Measurements from ENCODE around the gene TNFRSF6B. TPM values are rescaled to one million over a fixed set of nuclear protein-coding genes. Genes with fewer than 3 reads are reported as not detected.
"Not testable (repeated sequence)": the region's sequence is repeated elsewhere in the genome, so short reads cannot be mapped to it uniquely, and the experiment has no call there.

TNFRSF6B gene
- total RNA-seq, 1 donor from 2014 or later: 119 TPM

DNA sequence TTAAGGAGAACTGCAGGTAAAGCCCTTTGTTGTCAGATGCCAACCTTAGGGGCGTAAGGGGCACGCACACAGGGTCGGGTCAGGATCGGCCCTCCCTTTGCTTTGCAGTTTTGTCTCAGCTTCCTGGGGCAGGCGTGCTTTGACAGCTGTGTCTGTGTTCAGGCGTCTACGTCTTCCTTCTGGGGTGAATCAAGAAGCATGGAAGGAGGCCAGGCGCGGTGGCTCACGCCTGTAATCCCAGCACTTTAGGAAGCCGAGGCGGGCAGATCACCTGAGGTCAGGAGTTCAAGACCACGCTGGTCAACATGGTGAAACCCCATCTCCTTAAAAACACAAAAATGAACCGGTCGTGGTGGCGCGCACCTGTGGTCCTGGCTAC lies 12.7 kb downstream of the TNFRSF6B start:
- peaks cover 28 to 49% of the 10 kb centered on the region in 2 donors for H3K36me3 ChIP-seq
- TF ChIP-seq, protein P1, sequence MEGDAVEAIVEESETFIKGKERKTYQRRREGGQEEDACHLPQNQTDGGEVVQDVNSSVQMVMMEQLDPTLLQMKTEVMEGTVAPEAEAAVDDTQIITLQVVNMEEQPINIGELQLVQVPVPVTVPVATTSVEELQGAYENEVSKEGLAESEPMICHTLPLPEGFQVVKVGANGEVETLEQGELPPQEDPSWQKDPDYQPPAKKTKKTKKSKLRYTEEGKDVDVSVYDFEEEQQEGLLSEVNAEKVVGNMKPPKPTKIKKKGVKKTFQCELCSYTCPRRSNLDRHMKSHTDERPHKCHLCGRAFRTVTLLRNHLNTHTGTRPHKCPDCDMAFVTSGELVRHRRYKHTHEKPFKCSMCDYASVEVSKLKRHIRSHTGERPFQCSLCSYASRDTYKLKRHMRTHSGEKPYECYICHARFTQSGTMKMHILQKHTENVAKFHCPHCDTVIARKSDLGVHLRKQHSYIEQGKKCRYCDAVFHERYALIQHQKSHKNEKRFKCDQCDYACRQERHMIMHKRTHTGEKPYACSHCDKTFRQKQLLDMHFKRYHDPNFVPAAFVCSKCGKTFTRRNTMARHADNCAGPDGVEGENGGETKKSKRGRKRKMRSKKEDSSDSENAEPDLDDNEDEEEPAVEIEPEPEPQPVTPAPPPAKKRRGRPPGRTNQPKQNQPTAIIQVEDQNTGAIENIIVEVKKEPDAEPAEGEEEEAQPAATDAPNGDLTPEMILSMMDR (IDR thresholded peaks at IDR 0.05): no peak
- no peaks in the 10 kb centered on the region for H3K27me3 ChIP-seq
- no peaks in the 10 kb centered on the region for H3K9me3 ChIP-seq
- no peak for DNase-seq (ENCODE audit: low spot score in 2 of 2)
- intact Hi-C loops (cut with DNase I): loop anchor here (2.0 kb wide), 1 partner anchor 30 kb away; the partner anchor contains the start of gene SLC2A4RG
- peaks cover 6 to 14% of the 10 kb centered on the region in 2 donors for H3K4me1 ChIP-seq
- H3K27ac ChIP-seq: no peak overlapping the region
- H3K4me3 ChIP-seq: peak overlapping the region in 1 of 2 donors; percentile 80

DNA sequence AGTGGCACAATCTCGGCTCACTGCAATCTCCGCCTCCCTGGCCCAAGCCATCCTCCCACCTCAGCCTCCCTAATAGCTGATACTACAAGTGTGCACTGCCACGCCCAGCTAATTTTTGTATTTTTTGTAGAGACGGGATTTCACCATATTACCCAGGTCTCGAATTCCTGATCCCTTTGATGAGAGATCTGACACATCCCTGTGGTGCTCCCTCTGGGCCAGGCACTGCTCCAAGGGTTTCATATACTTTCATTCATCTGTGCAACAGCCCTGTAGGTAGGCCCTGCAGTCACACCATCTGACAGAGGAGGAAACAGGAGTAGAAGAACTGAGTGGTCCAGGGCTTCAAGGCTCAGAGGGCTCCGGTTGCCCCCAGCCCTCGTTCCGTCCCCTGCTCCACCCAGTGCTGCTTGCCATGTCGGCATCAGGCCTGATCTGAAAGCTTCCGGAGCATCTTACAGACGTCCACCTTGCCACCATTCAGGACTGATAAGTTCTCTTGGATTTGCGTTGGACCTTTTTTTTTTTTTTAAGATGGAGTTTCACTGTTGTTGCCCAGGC lies 14.7 kb downstream of the TNFRSF6B start:
- H3K27ac ChIP-seq: no peak overlapping the region
- H3K4me1 ChIP-seq: peaks cover 6 to 14% of the 10 kb centered on the region in 2 donors
- H3K9me3 ChIP-seq: peaks cover 0 to 12% of the 10 kb centered on the region in 2 donors
- H3K27me3 ChIP-seq: no peaks in the 10 kb centered on the region
- peaks cover 20 to 47% of the 10 kb centered on the region in 2 donors for H3K36me3 ChIP-seq
- peak in 1 of 2 donors; percentile 50 for DNase-seq (ENCODE audit: low spot score in 2 of 2)
- TF ChIP-seq, protein P1 (IDR thresholded peaks at IDR 0.05): no peak
- H3K4me3 ChIP-seq: no peak overlapping the region
- intact Hi-C loops (cut with DNase I): no loop called here

DNA sequence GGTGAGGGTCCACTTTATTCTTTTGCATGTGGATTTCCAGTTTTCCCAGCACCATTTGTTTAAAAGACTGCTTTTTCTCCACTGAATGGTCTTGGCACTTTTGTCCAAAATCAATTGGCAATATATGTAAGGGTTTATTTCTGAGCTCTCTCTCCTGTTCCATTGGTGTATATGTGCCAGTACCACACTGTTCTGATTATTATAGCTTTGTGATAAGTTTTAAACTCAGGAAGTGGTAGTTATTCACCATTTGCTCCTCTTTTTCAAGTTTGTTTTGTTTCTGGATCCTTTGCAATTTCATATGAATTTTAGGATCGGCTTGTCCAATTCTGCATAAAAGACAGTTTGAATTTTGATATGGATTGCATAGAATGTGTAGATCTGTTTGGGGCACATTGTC lies 15.7 kb downstream of the TNFRSF6B start:
- TF ChIP-seq, protein P1 (IDR thresholded peaks at IDR 0.05): no peak
- H3K9me3 ChIP-seq: peaks cover 0 to 12% of the 10 kb centered on the region in 2 donors
- DNase-seq (ENCODE audit: low spot score in 2 of 2): no peak
- no peak overlapping the region for H3K4me3 ChIP-seq
- intact Hi-C loops (cut with DNase I): no loop called here
- H3K4me1 ChIP-seq: peaks cover under 1 to 9% of the 10 kb centered on the region in 2 donors
- no peak overlapping the region for H3K27ac ChIP-seq
- H3K36me3 ChIP-seq: peaks cover 18 to 50% of the 10 kb centered on the region in 2 donors
- no peaks in the 10 kb centered on the region for H3K27me3 ChIP-seq

DNA sequence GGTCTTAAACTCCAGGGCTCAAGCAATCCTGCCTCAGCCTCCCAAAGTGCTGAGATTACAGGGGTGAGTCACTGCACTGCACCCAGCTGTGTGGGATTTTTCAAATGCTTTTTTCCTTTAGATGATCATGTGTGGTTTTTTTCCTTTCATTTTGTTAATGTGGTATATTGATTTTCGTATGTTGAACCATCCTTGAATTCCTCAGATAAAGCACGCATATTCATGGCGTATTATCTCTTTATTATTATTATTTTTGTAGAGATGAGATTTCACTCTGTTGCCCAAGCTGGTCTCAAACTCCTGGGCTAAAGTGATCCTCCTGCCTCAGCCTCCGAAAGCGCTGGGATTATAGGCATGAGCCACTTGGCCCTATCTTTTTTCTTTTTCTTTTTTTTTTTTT lies 18.4 kb downstream of the TNFRSF6B start:
- intact Hi-C loops (cut with DNase I): no loop called here
- peaks cover 34 to 75% of the 10 kb centered on the region in 2 donors for H3K36me3 ChIP-seq
- H3K27me3 ChIP-seq: no peaks in the 10 kb centered on the region
- no peak overlapping the region for H3K4me3 ChIP-seq
- H3K9me3 ChIP-seq: peaks cover 0 to 26% of the 10 kb centered on the region in 2 donors
- H3K27ac ChIP-seq: no peak overlapping the region
- no peak for DNase-seq (ENCODE audit: low spot score in 2 of 2)
- no peaks in the 10 kb centered on the region for H3K4me1 ChIP-seq
- TF ChIP-seq, protein P1 (IDR thresholded peaks at IDR 0.05): no peak

DNA sequence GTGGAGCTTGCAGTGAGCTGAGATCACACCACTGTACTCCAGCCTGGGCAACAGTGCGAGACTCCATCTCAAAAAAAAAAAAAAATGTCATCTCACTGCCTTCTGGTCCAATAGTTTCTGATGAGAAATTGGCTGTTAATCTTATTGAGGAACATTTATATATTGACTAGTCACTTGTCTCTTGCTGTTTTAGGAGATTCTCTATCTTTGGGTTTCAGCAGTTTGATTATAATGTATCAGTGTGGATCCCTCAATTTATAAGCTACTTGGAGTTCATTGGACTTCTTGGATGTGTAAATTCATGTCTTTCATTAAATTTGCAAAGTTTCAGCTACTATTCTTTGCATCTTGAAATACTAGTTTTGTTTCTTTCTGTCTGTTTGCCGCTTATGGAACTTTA lies 22.5 kb downstream of the TNFRSF6B start:
- Histone ChIP-seq H3K36me3 (peaks cover 46 to 71% of the 10 kb centered on the region in 2 donors), H3K27ac (no peak overlapping the region), H3K4me3 (no peak overlapping the region), H3K27me3 (no peaks in the 10 kb centered on the region), H3K4me1 (no peaks in the 10 kb centered on the region), H3K9me3 (peaks cover 0 to 30% of the 10 kb centered on the region in 2 donors)
- TF ChIP-seq, protein P1 (IDR thresholded peaks at IDR 0.05): no peak
- DNase-seq (ENCODE audit: low spot score in 2 of 2): no peak
- intact Hi-C loops (cut with DNase I): no loop called here

DNA sequence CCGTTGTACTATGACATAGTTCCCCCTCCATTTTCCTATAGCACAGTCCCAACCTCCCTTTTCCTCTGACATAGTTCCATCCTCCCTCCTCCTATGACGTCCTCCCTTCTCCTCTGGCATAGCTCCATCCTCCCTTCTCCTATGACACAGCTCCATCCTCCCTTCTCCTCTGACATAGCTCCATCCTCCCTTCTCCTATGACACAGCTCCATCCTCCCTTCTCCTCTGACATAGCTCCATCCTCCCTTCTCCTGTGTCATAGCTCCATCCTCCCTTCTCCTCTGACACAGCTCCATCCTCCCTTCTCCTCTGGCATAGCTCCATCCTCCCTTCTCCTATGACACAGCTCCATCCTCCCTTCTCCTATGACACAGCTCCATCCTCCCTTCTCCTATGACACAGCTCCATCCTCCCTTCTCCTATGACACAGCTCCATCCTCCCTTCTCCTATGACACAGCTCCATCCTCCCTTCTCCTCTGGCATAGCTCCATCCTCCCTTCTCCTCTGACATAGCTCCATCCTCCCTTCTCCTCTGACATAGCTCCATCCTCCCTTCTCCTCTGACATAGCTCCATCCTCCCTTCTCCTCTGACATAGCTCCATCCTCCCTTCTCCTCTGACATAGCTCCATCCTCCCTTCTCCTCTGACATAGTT lies 26.6 kb downstream of the TNFRSF6B start:
- H3K27ac ChIP-seq; H3K4me1 ChIP-seq; H3K27me3 ChIP-seq; intact Hi-C loops (cut with DNase I); H3K4me3 ChIP-seq; DNase-seq (ENCODE audit: low spot score in 2 of 2): not testable (repeated sequence)
- Histone ChIP-seq H3K36me3 (peaks cover 30 to 48% of the 10 kb centered on the region in 2 donors), H3K9me3 (peaks cover 9 to 34% of the 10 kb centered on the region in 2 donors)

DNA sequence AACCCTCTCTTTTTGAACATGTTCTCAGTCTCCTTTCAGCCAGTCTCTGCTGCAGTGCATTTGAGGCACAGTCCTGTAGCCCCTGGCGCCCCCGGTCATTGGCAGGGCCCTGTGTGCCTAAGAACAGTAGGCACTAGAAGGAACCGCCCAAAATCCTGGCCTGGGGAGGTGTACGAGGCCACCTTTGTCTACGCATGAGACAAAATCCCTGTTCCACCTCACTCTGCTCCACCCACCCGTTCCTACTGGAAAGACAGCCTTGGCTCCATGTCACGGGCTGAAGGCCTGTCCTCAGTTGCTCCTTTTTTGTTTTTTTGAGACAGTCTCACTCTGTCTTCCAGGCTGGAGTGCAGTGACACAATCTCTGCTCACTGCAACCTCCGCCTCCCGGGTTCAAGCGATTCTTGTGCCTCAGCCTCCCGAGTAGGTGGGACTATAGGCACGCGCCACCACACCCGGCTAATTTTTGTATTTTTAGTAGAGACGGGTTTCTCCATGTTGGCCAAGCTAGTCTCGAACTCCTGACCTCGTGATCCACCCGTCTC lies 33.8 kb downstream of the TNFRSF6B start:
- H3K9me3 ChIP-seq; H3K27ac ChIP-seq; intact Hi-C loops (cut with DNase I); H3K4me3 ChIP-seq; H3K27me3 ChIP-seq; DNase-seq (ENCODE audit: low spot score in 2 of 2); H3K4me1 ChIP-seq: not testable (repeated sequence)
- H3K36me3 ChIP-seq: peaks cover 27 to 29% of the 10 kb centered on the region in 2 donors
